IMR-90 (cell line): ENCODE data around the gene PLCB4. TPM values are rescaled to one million over a fixed set of nuclear protein-coding genes. Genes with fewer than 3 reads are reported as not detected.

Source experiments
- ATAC-seq: fragments of 200-7000 bp; cut with Tn5 transposase; 2 replicates; pipeline ENCODE4 v1.9.1; 2020; ENCODE audit warnings: low read depth, mild to moderate bottlenecking, moderate library complexity
- BruUV-seq: library from RNA; stranded (reverse); fragments of 400-500 nt; replicated peaks from 2 replicates; lab custom pipeline; 2021; lab: Mats Ljungman, UMichigan
- CTCF ChIA-PET: fragments of 300-600 bp; formaldehyde crosslinking; extraction: SDS; loops from one replicate; lab custom pipeline; 2021; ENCODE audit warnings: antibody characterized with exemption; lab: Yijun Ruan, JAX
- POLR2A ChIA-PET: fragments of 300-600 bp; sonication (Branson Sonifier 250); formaldehyde crosslinking; loops from one replicate; lab custom pipeline; 2022; ENCODE audit warnings: antibody characterized with exemption; ENCODE audit not compliant: unreplicated experiment; lab: Charles Lee
- DNase-seq: peaks from one replicate; pipeline ENCODE4 v3.0.0; 2013
- H2AFZ ChIP-seq: replicated peaks from 2 replicates; pipeline ENCODE3; 2013; ENCODE audit warnings: low read length, mild to moderate bottlenecking; ENCODE audit not compliant: poor library complexity
- H2AK5ac ChIP-seq: 2 replicates; pipeline ENCODE4 v1.6.1; 2013; ENCODE audit warnings: low read depth, low read length, inconsistent platforms
- H2AK9ac ChIP-seq: replicated peaks from 2 replicates; pipeline ENCODE3; 2013; ENCODE audit warnings: mild to moderate bottlenecking, low read depth, low read length, moderate library complexity; ENCODE audit not compliant: poor library complexity
- H2BK120ac ChIP-seq: 2 replicates; pipeline ENCODE4 v1.6.1; 2013; ENCODE audit warnings: low read depth, low read length, inconsistent platforms
- H2BK15ac ChIP-seq: 3 replicates; pipeline ENCODE4 v1.6.1; 2013; ENCODE audit warnings: low read depth, low read length, inconsistent platforms
- H2BK20ac ChIP-seq: 2 replicates; pipeline ENCODE4 v1.6.1; 2013; ENCODE audit warnings: low read depth, mild to moderate bottlenecking, inconsistent platforms, low read length, moderate library complexity
- H2BK5ac ChIP-seq: 2 replicates; pipeline ENCODE4 v1.6.1; 2013; ENCODE audit warnings: mild to moderate bottlenecking, low read depth, low read length, inconsistent platforms; ENCODE audit not compliant: poor library complexity, severe bottlenecking
- H3K14ac ChIP-seq: replicated peaks from 2 replicates; pipeline ENCODE4 v1.6.1; 2013; ENCODE audit warnings: low read depth, low read length, inconsistent platforms
- H3K18ac ChIP-seq: 2 replicates; pipeline ENCODE4 v1.6.1; 2013; ENCODE audit warnings: low read depth, low read length, control low read depth
- H3K23ac ChIP-seq: 2 replicates; pipeline ENCODE4 v1.6.1; 2013; ENCODE audit warnings: low read depth, low read length, inconsistent platforms
- H3K27ac ChIP-seq: 2 replicates; pipeline ENCODE4 v1.5.1; 2013; ENCODE audit warnings: mild to moderate bottlenecking, control low read depth, low read length; ENCODE audit not compliant: insufficient read depth
- H3K27me3 ChIP-seq: 2 replicates; pipeline ENCODE4 v1.6.1; 2013; ENCODE audit warnings: low read length; ENCODE audit not compliant: control insufficient read depth, insufficient read depth
- H3K36me3 ChIP-seq: 2 replicates; pipeline ENCODE4 v1.6.1; 2013; ENCODE audit warnings: low read length, mixed read lengths; ENCODE audit not compliant: control insufficient read depth, insufficient read depth
- H3K4ac ChIP-seq: 2 replicates; pipeline ENCODE4 v1.6.1; 2013; ENCODE audit warnings: low read depth, low read length, inconsistent platforms
- H3K4me1 ChIP-seq: 2 replicates; pipeline ENCODE4 v1.6.1; 2013; ENCODE audit warnings: low read length, mixed read lengths; ENCODE audit not compliant: control insufficient read depth, insufficient read depth
- H3K4me2 ChIP-seq: 2 replicates; pipeline ENCODE4 v1.6.1; 2013; ENCODE audit warnings: low read depth, mild to moderate bottlenecking, control low read depth, low read length, moderate library complexity
- H3K4me3 ChIP-seq: 2 replicates; pipeline ENCODE4 v1.5.1; 2013; ENCODE audit warnings: low read depth, mild to moderate bottlenecking, control low read depth, low read length, moderate library complexity; ENCODE audit not compliant: insufficient read depth
- H3K56ac ChIP-seq: 2 replicates; pipeline ENCODE4 v1.6.1; 2013; ENCODE audit warnings: low read length, inconsistent platforms; ENCODE audit not compliant: insufficient read depth; ENCODE audit errors: extremely low read depth
- H3K79me1 ChIP-seq, 2 experiments: 2 replicates each; pipeline ENCODE4 v1.6.1; 2013; ENCODE audit warnings: low read length in 2 of 2, inconsistent platforms in 1 of 2, low read depth in 1 of 2
- H3K9ac ChIP-seq: 2 replicates; pipeline ENCODE4 v1.6.1; 2013; ENCODE audit warnings: low read depth, low read length, control low read depth
- H3K9me1 ChIP-seq: 2 replicates; pipeline ENCODE4 v1.6.1; 2013; ENCODE audit warnings: low read length, inconsistent platforms; ENCODE audit not compliant: insufficient read depth
- H3K9me3 ChIP-seq: 2 replicates; pipeline ENCODE4 v1.6.1; 2013; ENCODE audit warnings: low read length; ENCODE audit not compliant: control insufficient read depth, insufficient read depth
- H4K20me1 ChIP-seq: 2 replicates; pipeline ENCODE4 v1.6.1; 2013; ENCODE audit warnings: low read length, inconsistent platforms; ENCODE audit not compliant: insufficient read depth
- H4K5ac ChIP-seq: 2 replicates; pipeline ENCODE4 v1.6.1; 2013; ENCODE audit warnings: mild to moderate bottlenecking, low read depth, low read length, control low read depth
- H4K8ac ChIP-seq, 2 experiments: 2 replicates each; pipeline ENCODE4 v1.6.1; 2013; ENCODE audit warnings: low read depth in 2 of 2, low read length in 2 of 2, control low read depth in 1 of 2, inconsistent platforms in 1 of 2
- H4K91ac ChIP-seq: 2 replicates; pipeline ENCODE4 v1.6.1; 2013; ENCODE audit warnings: low read depth, low read length, inconsistent platforms; ENCODE audit not compliant: insufficient read depth
- BHLHE40 ChIP-seq: fragments of 150-350 bp; IDR thresholded peaks from 2 replicates; pipeline ENCODE4 v1.6.1; 2016; ENCODE audit warnings: mild to moderate bottlenecking, low read depth, low read length
- MAFK ChIP-seq: IDR thresholded peaks from 2 replicates; pipeline ENCODE4 v1.6.1; 2012; ENCODE audit warnings: low read depth, low read length, improper control_type of control experiment
- WGBS, 2 experiments: methylation state at CpG; one replicate each; pipeline versions ENCODE4 v1.1.5 to v1.1.7; 2013; ENCODE audit warnings: missing lambda C conversion rate in 2 of 2; ENCODE audit not compliant: insufficient read length in 1 of 2; ENCODE audit errors: extremely low coverage in 2 of 2; 5-methylcytosine and 5-hydroxymethylcytosine counted together
- dilution Hi-C: fragments of 300-500 bp; cut with HindIII; formaldehyde crosslinking; loops from one replicate; pipeline ENCODE4 v1.14.3; 2018; ENCODE audit warnings: low sequenced_read_pairs; ENCODE audit not compliant: unreplicated experiment
- in situ Hi-C: fragments of 300-500 bp; cut with MboI; formaldehyde crosslinking; loops from 3 replicates; pipeline ENCODE4 v1.14.3; 2019; ENCODE audit warnings: low sequenced_read_pairs, inconsistent platforms, mixed read lengths
- intact Hi-C: fragments of 100-400 bp; cut with micrococcal nuclease; formaldehyde crosslinking; loops from 2 replicates; pipeline ENCODE4 v1.10.0; 2022
- polyA plus RNA-seq, 3 experiments: library from polyadenylated mRNA; depleted of rRNA; stranded (reverse); fragments of >200 nt; gene quantifications; 2 replicates each; pipeline ENCODE4 v1.2.3, GENCODE V29; 2012; ENCODE audit warnings: low replicate concordance in 1 of 3
- total RNA-seq: library from RNA; depleted of rRNA; stranded (reverse); fragments of >200 nt; gene quantifications from 2 replicates; pipeline ENCODE4 v1.2.3, GENCODE V29; 2012

PLCB4 gene
- total and polyA plus RNA-seq, 2 of the 4 experiments (the other 2 are of a cell fraction) = 12.5 to 24.0 TPM

DNA sequence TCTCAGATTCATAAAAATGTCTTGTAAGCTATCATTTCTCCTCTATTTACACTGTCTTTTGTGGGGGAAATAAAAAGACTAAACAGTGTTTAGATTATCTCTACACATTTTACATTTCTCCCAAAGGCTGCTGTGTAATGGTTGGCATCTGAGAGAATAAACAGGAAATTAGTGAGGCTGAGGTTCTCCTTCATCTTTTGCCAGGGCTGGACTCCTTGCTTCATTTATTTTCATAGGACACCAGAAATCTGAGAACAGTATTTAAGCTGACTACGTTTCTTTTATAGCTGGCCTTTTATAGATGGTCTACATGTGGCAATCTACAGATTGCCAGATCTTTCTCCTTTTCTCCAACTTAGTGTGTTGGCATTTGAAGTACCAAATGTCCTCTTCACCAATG, 41.5 kb downstream of the PLCB4 start:
- BruUV-seq = no TSS peak
- ATAC-seq = peak; percentile 77
- Histone ChIP-seq H4K5ac (no peak overlapping the region), H3K4me1 (peaks cover 16% of the 10 kb centered on the region), H2BK20ac (no peak overlapping the region), H3K79me1 (peaks cover 37 to 63% of the 10 kb centered on the region in 2 experiments), H3K27me3 (no peaks in the 10 kb centered on the region), H3K9me1 (peaks cover 7% of the 10 kb centered on the region), H3K4ac (no peak overlapping the region), H4K20me1 (no peaks in the 10 kb centered on the region; the same call in 1 of the 2 replicates), H2BK15ac (no peak overlapping the region), H3K18ac (no peak overlapping the region), H3K23ac (no peak overlapping the region), H3K9ac (no peak overlapping the region), H2BK120ac (no peak overlapping the region), H2AFZ (no peak overlapping the region), H2AK9ac (no peak overlapping the region), H4K91ac (no peak overlapping the region), H4K8ac (0 out of 4 replicates have a peak overlapping the region, but pooled peaks of 1 of the 2 experiments have one; percentile 40), H3K56ac (no peak overlapping the region), H3K36me3 (no peaks in the 10 kb centered on the region), H3K4me2 (peak overlapping the region; percentile 56; the same call in 1 of the 2 replicates), H3K14ac (no peak overlapping the region), H2BK5ac (peak overlapping the region; percentile 59), H3K4me3 (no peak overlapping the region), H3K9me3 (no peaks in the 10 kb centered on the region), H3K27ac (no peak overlapping the region), H2AK5ac (no peak overlapping the region)
- peak; percentile 68 for DNase-seq
- dilution Hi-C loops = no loop called here
- 0 out of 2 replicates have a peak, but pooled peaks have one; percentile 7 for TF ChIP-seq MAFK
- no peak for TF ChIP-seq BHLHE40
- CTCF ChIA-PET = interaction anchor here (0.9 kb wide), 1 partner anchor 11 kb away, joined by 4 read pairs; no protein-coding TSS in a partner anchor
- POLR2A ChIA-PET = no interaction called here
- no CpG with 5 or more reads among the region's 1 CpG for whole genome bisulfite sequencing, 2 experiments
- intact Hi-C loops = loop anchor here (5.0 kb wide), 1 partner anchor 258 kb away; no protein-coding TSS in a partner anchor
- in situ Hi-C loops = no loop called here
